Measurements from ENCODE around the gene OPCML.

Gene OPCML

DNA sequence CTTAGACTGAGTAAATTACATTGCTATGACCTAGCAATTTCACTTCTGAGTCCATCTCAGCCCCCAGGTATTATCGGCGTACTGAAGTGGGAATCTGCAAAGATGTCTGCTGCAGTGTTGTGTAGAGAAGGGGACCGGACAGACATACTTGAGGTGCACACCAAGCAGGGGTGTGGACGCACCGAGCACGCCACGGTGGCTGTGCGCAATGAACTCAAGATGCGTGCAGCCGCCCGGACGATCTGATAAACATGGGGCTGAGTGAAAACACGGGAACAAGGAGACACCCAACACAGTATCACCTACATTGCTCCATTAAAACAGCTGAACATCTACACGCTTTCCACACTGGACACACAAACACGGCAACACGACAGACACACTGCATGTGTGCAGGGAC lies 454.3 kb downstream of the OPCML start:
- DNase-seq (ENCODE audit: low read depth, low spot score): no peak

DNA sequence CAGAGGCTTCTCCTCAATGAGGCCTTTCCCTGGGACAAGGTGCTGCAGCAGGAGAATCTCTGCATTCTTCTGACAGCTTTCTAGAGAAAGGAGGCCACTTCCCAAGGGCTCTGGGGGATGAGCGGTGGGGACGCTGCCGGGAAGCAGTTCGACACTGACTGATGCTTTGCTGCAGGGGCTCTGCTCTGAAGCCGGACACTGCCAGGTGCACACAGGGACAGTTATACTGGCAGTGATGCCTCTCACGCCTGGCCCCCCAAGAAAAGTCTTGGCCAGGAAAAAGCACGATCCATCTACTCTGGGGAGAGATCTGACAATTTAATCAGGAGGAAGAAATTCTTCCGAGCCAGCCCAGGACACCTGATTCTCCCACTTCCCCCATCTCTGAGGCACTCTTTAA lies 456.9 kb downstream of the OPCML start:
- DNase-seq (ENCODE audit: low read depth, low spot score): no peak

DNA sequence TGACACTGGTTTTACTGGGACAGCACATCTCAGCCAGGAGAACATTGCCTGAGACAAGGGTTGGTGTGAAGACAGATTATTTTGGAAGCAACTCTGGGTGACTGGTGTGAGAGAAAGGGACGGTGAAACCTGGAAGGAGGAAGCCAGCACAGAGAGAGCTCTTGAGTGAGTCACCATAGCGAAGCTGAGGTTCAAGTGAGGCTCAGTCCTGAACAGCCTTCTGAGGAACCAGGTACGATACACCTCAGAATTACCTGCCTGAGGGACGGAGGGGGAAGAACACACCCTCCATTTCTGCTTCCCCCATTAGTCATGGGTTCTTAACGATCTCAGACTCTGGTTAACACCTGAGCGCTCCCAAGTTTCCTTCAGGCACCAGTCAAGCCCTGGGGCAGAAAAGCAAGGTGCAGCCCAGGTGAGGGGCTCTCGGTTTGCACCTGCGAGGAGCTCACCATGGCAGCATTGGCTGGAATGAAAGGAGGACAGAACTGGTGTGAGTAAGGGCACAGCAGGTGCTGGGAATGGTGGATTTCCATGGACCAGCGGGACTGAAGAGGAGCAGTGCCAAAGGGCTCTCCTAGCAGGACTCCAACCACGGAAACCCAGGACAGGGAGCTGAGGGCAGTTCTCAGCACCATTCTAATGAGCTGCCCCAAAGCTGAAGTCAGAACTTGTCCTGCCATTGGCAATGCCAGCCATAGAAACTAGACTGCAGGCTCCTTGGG lies 459.3 kb downstream of the OPCML start:
- DNase-seq (ENCODE audit: low read depth, low spot score): no peak

DNA sequence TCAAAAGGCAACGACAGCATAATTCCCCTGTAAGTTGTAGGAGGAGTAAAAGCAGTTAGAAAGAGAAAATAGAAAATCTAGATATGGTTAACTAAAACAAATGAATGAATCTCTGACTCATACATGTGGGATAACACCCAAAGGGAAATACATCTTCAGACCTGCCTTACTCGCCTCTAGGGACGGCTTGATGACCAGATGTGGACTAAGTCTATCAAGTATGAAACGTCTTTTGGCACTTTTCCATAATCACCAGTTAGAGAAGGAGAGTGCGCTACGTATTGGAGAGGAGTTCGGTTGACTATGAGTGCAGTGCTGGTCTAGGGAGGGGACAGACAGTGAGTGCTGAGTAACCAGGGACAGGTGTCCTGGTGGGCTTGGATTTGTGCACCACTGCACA lies 459.9 kb downstream of the OPCML start:
- no peak for DNase-seq (ENCODE audit: low read depth, low spot score)

DNA sequence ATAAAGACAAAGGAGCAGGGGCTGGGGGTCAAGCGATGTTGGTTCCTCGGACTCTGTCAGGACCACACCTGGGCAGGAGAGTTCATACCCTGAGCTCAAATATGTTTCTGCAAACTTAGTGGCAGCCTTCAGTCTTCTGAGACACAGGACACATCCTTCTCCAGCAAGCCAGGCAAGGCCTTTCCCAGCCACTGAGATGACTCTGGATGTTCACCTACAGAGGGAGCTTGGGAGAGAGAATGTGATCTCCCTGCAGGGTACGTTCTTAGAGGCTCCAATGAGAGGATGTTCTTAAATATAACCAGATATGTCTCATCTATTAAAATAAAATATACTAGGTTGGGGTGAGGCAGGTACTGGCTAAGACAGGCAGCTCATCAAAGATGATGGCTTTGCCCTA lies 461.5 kb downstream of the OPCML start:
- DNase-seq (ENCODE audit: low read depth, low spot score): no peak

DNA sequence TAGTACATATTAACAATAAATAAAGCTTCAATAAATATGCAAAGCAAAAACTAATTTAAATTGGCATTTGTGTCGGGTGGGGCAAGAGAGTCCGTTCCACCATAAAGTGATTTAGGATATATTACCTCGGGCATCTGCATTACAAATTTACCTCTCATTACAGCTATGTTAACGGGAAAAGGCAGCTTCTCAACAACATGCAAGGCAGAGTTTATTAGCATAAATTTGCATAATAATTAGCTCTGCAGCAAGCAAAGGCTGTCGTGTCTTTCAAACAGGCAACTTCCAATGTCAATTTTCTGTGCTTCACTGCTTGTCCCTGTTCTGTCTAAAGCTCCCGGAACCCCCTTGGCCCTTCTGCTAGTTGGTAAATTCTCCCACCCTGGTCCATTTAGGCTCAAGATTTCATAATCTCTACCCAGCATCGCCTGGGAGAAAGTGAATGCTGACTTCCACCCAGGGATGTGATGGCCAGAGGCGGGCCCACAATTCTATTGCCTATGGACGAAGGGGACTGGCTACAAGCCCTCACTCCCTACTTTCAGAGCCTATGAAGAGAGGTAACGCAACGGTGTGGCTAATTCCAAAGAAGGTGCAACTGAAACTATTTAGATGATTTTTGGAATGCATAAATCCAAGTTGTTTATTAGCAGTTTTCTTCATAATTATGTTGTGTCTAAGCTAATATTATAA lies 462.1 kb downstream of the OPCML start:
- no peak for DNase-seq (ENCODE audit: low read depth, low spot score)

DNA sequence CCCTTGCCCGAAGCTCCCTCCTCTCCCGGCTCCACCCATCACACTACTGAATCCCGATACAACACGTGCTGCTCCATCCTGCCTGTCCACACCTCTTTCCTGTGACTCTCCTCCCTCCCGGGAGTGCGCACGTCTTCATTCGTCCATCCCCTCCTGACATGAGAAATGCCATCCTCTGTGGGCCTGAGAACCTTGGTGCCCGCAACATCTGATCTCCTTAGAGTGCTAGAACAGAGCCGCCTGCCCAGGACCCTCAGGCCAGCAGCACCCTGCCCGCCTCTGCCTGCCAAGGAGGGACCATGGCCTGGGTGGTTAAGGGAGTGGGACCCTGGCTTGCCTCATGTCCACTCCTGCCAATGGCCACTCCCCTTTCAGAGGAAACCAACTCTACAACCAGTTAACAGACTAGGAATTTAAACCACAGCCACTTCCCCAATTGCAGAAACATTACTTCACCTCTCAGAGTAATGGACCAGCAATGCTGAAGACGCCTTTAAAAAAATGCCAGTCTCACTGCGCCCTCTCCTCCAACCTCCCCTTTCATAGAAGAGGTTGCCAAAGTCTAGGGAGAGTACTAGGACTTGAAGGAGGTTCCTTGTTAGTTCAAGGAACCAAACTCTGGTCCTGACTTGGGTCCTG lies 466.3 kb downstream of the OPCML start:
- peak; percentile 41 for DNase-seq (ENCODE audit: low read depth, low spot score)

DNA sequence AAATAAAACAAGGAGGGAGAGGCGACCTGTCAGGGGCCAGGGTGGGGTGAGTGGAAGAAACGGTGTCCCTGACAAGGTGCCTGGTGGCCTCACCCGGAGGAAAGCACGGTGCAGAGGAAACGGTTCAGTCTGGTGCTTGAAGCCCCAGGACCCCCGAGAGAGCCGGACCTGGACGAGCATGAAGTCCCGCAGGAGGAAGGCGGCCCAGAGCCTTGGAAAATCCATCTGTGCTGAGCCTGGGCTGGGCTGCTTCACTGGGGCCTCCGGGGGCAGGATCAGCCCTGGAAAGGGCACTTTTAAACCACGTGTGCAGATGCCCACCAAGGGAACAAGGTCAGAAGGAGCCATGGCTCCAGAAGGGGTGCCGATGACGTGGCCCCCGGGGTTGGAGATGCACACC lies 467.3 kb downstream of the OPCML start:
- DNase-seq (ENCODE audit: low read depth, low spot score): no peak

DNA sequence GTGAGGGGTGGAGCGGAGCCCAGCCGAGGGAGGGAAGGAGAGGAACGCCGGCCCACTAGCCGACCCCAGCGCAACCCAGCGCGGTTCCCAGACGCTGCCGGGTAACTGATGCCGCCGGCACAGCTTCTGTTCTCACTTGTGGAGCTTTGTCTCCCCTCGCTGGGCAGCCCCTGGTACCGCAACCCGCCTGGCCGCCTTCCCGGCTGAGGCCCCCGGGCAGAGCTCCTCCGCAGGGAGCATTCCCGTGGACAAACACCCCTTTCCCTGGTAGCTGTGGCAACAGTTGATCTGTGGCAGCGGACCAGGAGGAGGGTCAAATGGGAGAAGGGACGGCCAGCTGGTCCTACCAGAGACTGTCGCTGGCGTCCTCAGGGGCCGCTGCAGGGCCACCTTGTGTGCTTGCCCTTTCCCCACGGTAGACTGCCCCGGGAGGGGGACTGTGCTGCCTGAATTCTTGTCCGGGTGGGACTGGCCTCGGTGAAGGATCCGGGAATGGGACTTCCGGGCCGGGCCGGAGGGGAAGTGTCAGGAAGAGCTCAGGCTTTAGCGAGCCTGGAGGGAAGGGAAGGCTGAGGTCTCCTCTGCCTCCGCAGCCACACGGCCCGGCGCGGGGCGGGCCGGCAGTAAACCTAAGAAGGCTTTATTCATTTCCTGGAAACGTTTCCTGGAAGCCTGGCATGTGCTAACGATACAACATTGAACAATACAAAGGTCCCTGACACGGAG lies 468.0 kb downstream of the OPCML start:
- DNase-seq (ENCODE audit: low read depth, low spot score): peak; percentile 96

DNA sequence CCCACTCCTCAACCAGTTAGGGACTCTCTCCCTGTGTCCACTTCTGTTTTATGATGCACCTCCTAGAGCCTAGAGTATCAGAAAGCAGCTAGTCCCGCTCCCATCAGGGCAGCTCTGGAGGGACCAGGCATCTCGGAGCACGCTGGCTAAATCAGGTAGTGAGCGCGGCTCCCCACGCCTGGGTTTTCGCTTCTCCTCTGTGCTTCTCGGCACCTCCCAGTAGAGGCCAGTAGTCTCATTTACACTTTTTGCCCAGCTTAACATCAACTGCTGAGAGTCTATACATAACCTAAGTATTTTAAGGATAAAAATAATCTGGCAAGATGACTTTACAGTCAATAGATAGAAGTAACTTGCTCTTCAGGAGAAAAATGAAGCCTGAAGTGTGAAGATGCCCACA lies 473.8 kb downstream of the OPCML start:
- DNase-seq (ENCODE audit: low read depth, low spot score): no peak

DNA sequence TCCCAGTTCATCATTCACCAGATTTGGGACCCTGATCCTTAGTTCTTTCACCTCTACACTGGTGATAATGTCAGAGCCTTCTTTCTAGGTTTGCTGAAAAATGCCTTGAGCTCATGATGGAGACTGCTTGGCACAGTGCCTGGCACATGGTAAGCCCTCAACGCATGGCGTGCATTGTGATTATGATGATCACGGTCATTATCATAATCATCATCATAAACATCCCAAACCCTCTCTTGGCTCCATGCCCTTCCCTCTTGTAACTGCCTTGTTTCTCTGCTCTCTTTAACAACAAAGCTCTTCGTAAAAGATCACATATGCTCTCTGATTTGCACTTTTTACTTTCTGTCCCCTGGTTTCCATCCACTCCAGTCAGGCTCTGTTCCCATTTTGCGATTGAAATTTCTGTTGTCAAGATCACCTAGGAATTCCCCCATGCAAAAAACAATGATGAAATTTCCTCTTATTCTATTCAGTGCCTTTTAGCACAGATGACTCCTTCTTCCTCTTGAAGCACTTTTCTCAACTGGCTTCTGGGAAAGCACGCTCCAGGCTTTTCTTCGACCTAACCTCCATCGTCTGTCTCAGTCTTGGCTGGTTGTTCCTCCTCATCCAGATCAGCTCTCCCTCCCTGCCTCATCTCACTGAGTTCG lies 479.1 kb downstream of the OPCML start:
- DNase-seq (ENCODE audit: low read depth, low spot score): no peak

DNA sequence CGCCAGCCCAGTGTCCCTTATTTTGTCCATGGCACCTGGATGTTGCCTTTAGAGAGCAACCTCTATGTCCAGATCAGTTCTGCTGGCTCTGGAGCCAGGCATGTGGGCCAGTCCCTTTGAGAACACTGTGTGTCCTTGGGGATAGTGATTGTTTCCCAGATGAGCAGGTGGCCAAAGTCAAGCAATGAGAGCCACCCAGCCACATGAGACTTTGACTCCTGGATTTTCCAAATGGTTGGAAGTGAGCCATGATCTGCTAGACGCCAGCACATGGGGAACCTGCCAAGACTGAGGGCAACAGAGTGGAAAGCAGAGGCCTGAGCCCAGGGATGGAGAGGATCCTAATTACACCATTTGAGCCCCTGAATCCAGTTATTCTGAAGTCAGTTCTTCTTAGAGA lies 479.8 kb downstream of the OPCML start:
- DNase-seq (ENCODE audit: low read depth, low spot score): peak; percentile 28

DNA sequence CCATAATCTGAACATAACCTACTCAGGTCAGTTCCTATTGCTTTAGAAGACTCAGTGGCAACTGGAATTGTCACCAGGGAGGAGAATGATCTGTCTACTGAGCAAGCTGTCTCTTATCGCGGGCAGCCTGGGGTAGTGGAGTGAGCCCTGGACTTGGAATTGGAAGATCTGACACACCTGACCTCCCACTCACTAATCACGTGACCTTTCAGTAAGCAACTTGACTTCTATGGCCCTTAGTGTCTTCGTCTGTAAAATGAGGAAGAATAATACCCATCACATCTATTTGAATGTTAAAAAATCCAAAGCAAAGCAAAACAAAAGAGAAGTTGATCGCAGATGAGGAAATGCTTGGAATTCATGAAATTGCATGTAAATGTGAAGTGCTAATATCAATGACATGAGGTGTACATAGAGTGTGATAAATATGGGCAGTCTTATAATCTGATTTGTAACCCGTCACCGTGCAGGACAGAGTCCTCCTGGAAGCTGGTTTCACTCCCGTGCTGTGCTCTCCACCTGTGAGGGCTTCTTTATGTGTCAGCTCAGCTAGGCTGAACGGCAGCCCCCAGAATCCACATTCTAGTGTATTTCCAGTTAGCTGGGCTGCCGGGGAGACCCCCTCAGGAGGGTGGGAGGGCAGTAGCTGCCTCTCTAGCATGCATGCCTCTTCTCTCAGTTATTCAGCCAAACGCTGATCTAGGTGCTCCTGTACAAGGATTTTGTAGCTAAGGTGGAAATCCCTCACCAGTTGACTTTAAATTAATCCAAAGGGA lies 482.9 kb downstream of the OPCML start:
- DNase-seq (ENCODE audit: low read depth, low spot score): no peak

DNA sequence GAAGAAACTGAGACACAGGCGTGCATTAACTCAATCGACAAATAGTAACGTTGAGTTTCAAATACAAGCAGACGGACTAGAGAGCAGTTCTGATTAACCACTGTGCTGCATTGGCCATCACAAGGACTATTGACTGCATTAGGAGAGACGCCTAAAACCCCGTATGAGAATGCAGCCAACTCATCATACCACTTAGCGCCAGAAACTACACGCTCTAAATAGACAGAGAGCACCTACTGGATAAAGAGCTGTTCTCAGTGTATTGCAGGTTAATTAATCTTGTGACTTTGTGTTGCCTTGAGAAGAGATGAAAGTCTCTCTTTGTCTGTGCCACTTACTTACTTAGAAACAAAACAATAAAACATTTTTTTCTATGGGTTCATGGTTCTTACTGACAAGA lies 484.0 kb downstream of the OPCML start:
- no peak for DNase-seq (ENCODE audit: low read depth, low spot score)

DNA sequence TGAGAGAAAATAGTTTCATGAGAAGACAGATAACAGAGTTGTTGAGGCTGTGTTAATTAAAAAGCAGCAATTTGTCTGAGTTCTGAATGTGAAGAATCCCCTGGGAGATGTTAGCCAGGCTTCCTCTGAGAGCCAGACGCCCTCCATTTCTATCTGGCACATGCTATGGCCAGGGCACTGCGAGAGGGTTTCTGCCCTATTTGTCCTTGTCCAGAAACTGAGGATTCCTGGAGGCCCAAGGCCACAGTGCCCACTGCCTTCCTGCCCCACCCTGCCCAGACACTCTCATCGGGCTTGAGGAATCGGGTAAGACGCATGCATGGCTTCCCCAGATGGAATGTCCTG lies 484.6 kb downstream of the OPCML start:
- no peak for DNase-seq (ENCODE audit: low read depth, low spot score)

DNA sequence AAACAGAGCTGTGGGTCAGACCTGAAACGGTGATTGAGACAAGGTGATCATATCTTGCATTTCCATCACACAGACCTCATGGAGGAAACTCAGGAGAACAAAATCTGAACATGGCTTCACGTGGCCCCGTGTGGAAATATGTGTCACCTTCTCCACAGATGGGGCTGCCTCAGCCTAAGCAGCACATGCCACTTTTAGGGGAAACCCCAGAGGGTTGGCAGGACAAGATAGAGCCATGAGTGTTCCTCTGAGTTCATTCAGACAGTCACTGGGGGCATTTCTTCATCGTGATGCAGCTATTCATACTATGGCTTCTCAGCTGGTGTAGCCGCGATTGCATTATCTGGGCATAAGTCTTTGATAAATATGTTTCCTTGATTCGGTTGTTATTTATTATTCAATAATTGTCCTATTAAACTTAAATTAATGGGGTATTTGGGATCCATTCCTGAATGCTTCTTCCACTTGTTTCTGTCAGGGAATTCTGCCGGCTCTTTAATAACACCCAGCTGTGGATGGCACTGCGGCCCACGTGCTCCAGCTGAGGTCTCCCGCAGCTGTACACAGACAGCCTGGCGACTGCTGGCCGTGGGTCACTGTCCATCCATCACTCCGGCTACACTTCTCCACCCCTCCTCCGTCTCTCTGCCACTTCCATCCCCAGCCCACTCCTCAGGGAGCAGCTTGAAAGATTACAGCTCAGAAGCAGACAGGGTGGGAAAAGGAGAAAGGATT lies 485.1 kb downstream of the OPCML start:
- DNase-seq (ENCODE audit: low read depth, low spot score): no peak

DNA sequence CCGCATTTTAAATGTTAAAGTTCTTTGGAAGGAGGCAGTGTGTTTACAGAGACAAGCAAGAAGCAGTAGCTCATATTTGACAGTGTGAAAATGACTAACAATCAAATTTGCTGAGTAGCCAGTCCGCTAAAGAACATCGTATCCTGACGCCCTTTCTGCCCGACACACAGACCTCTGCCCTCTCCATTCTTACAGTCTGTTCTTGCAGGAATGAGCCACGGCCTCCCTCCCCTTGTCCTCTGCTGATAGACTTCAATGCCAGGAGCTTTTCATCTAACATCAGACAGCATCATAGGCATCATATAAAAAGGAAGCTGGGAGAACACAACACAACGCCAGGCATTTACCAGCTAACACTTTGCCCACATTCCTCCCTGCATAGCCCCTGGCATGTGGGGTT lies 486.0 kb downstream of the OPCML start:
- no peak for DNase-seq (ENCODE audit: low read depth, low spot score)

DNA sequence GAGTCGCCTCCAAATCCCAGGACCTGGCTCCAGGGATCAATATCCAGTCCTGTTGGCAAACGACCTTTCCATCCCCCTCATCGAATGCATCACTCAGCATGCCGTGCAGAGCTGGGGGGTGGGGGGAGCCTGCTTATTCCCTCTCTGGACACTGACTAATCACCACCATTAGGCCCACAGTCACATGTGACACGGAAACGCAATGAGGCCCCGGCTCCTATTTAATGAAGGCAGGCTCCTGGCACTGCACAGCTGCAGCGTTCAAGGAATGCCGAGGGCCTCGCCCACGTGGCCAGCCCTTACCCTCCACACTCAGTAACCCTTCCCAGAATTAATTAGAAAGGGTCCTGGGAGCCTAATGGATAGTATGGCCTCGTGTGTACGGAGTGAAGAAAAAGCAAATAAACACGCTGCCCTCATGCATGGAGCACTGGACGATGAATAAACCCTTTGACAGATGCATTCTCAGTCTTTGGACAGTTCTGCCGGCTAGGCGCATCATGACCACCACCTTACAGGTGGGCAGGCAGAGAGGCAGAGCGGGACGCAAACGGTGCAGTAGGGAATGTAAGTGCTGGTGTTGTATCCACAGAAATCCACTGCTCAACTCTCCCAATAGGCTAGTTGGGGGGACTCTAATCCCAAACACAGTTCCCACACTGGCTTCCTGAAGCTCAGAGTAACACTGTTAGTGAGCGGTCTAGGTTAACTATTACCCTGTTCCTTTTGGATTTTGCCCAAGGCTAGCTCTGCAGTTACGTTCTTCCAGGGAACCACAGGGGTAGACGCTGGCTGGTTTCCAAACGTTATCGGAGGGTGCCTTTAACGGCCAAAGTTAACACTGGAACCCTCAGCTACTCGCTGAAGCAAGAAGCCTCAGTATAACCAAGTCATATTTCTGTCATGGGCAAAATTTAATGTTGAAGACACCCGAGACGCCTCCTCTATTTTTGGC lies 490.1 kb downstream of the OPCML start:
- no peak for DNase-seq (ENCODE audit: low read depth, low spot score)

DNA sequence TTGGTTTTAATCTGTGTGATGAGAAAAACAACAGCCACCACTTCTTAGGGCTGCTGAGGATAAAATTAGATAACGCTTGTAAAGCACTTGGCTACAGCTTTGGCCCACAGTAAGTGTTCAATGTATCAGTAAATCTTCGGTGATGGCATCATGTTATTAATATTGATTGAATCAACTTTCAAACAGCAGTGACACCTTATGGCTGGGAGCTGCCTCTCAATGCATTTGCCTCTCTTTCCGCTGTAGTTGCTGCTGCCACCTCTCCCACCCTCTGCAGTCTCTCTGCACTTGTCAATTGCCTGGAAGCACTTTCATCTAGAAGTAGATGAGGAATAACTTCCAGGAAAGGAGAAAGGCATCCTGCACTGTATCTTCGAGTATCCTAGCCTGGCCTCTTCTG lies 491.1 kb downstream of the OPCML start:
- DNase-seq (ENCODE audit: low read depth, low spot score): no peak

Data from astrocyte of the hippocampus (primary cell).